Measurements from ENCODE around the gene ZDHHC13. TPM values are rescaled to one million over a fixed set of nuclear protein-coding genes. Genes with fewer than 3 reads are reported as not detected.

Gene ZDHHC13
- total and polyA plus RNA-seq, 2 of the 8 experiments (the other 6 are each of a cell fraction or from before 2014, with no cell fraction given) = 22.4 to 24.1 TPM

GRCh38 chr11:19083166-19083565, 33.8 kb upstream of the ZDHHC13 start:
- Histone ChIP-seq H3K79me2 (ENCODE audit: control insufficient read depth in 1 of 2, insufficient read depth in 2 of 2, low read length in 2 of 2) (no peaks in the 10 kb centered on the region), H2AK5ac (ENCODE audit: low read depth, low read length) (no peak overlapping the region), H2AFZ (ENCODE audit: low read length) (no peak overlapping the region), H3K4me3 (ENCODE audit: extremely low read depth in 1 of 4, insufficient read depth in 2 of 4, low read depth in 3 of 4, low read length in 4 of 4) (no peak overlapping the region), H3K27me3 (replicated peaks in 1 of 4; ENCODE audit: control insufficient read depth in 3 of 4, extremely low read depth in 1 of 4, insufficient read depth in 3 of 4, low read length in 3 of 4) (no peaks in the 10 kb centered on the region), H3K18ac (ENCODE audit: extremely low read depth, low read length) (no peak overlapping the region), H2BK12ac (ENCODE audit: low read depth, low read length) (no peak overlapping the region), H2BK5ac (ENCODE audit: low read depth, low read length) (no peak overlapping the region), H3K4ac (replicated peaks; ENCODE audit: insufficient read length, low read depth, low read length) (no peak overlapping the region), H4K91ac (replicated peaks; ENCODE audit: insufficient read length, low read length) (no peak overlapping the region), H3K14ac (ENCODE audit: insufficient read length) (no peak overlapping the region), H3K27ac (ENCODE audit: low read depth, low read length) (no peak overlapping the region), H3K9ac (replicated peaks in 1 of 4; ENCODE audit: extremely low read depth in 1 of 4, low read depth in 3 of 4, low read length in 3 of 4) (no peak overlapping the region), H4K20me1 (replicated peaks in 1 of 2; ENCODE audit: control insufficient read depth in 1 of 2, insufficient read depth in 2 of 2, low read length in 2 of 2) (no peaks in the 10 kb centered on the region), H3K4me2 (ENCODE audit: insufficient read depth in 1 of 2, low read depth in 2 of 2, low read length in 2 of 2) (no peak overlapping the region), H3K56ac (replicated peaks; ENCODE audit: insufficient read length, low read depth, low read length) (no peak overlapping the region), H3K23me2 (ENCODE audit: low read depth, low read length) (no peaks in the 10 kb centered on the region; the same call in 1 of the 2 replicates), H2BK120ac (replicated peaks; ENCODE audit: low read depth, low read length) (no peak overlapping the region), H3K4me1 (replicated peaks in 1 of 4; ENCODE audit: control insufficient read depth in 3 of 4, insufficient read depth in 4 of 4, low read length in 3 of 4) (no peaks in the 10 kb centered on the region), H3K9me3 (ENCODE audit: insufficient read depth in 2 of 2, low read depth in 1 of 2, low read length in 1 of 2) (no peaks in the 10 kb centered on the region), H3K36me3 (ENCODE audit: control insufficient read depth in 2 of 4, insufficient read depth in 4 of 4, low read length in 3 of 4) (no peaks in the 10 kb centered on the region), H4K8ac (ENCODE audit: extremely low read depth, insufficient read depth, low read length) (no peak overlapping the region), H3K23ac (ENCODE audit: insufficient read length) (no peak overlapping the region), H2BK20ac (ENCODE audit: low read length) (no peak overlapping the region), H4K5ac (ENCODE audit: insufficient read length, low read depth, low read length) (no peak overlapping the region), H3K79me1 (ENCODE audit: low read depth, low read length) (no peaks in the 10 kb centered on the region), H2BK15ac (ENCODE audit: low read length) (no peak overlapping the region)
- CTCF ChIA-PET (ENCODE audit: partially characterized antibody) = interaction anchor here (0.6 to 1.6 kb wide), 3 partner anchors 9 to 218 kb away, joined by 3 to 10 read pairs (median 4); no protein-coding TSS in a partner anchor
- TF ChIP-seq E2F6 (IDR thresholded peaks at IDR 0.05) (no peak), RNF2 (IDR thresholded peaks at IDR 0.05; ENCODE audit: borderline replicate concordance, low read depth, low read length, missing control alignments, poor library complexity, severe bottlenecking) (no peak), RAD21 (IDR thresholded peaks at IDR 0.05 in 1 of 2, conservative IDR thresholded peaks at IDR 0.05 in 1 of 2; ENCODE audit: low read depth in 2 of 2, low read length in 2 of 2) (no peak)
- TF ChIP-seq, protein P1, sequence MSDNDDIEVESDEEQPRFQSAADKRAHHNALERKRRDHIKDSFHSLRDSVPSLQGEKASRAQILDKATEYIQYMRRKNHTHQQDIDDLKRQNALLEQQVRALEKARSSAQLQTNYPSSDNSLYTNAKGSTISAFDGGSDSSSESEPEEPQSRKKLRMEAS (IDR thresholded peaks at IDR 0.05) = no peak
- POLR2A ChIA-PET (ENCODE audit: partially characterized antibody) = no interaction called here
- FAIRE-seq (no peak), DNase-seq (ENCODE audit: low read depth in 1 of 2, low spot score in 2 of 2) (no peak)
- WGBS, 2 experiments (ENCODE audit: extremely low coverage in 1 of 2, insufficient coverage in 1 of 2, insufficient read length in 1 of 2, insufficient replicate concordance in 2 of 2, low coverage in 1 of 2, low lambda C conversion rate in 2 of 2, missing lambda C conversion rate in 1 of 2) = 83% methylated on average over 1 of the region's 1 CpG; no CpG with 5 or more reads in 1 of the 2 experiments
